Calu3 (cell line): ENCODE measurements around the gene ATP9A. TPM values are rescaled to one million over a fixed set of nuclear protein-coding genes. Genes with fewer than 3 reads are reported as not detected.

Source experiments
- BruUV-seq: library from RNA; stranded (reverse); fragments of 400-500 nt; replicated peaks from 2 replicates; lab custom pipeline; 2021; lab: Mats Ljungman, UMichigan
- CTCF ChIA-PET: fragments of 300-600 bp; sonication (Branson Sonifier 250); formaldehyde crosslinking; loops from one replicate; lab custom pipeline; 2022; ENCODE audit warnings: antibody characterized with exemption; lab: Charles Lee
- DNase-seq: peaks from one replicate; pipeline ENCODE4 v3.0.0; 2022
- H3K27ac Mint-ChIP-seq: one replicate; pipeline ENCODE4 v1.8.0; 2022; ENCODE audit warnings: mixed read lengths; ENCODE audit not compliant: unreplicated experiment
- H3K27me3 Mint-ChIP-seq: one replicate; pipeline ENCODE4 v1.8.0; 2022; ENCODE audit warnings: mixed read lengths; ENCODE audit not compliant: unreplicated experiment
- H3K36me3 Mint-ChIP-seq: one replicate; pipeline ENCODE4 v1.8.0; 2022; ENCODE audit warnings: mild to moderate bottlenecking, moderate library complexity, mixed read lengths; ENCODE audit not compliant: insufficient read depth, unreplicated experiment
- H3K4me1 Mint-ChIP-seq: one replicate; pipeline ENCODE4 v1.8.0; 2022; ENCODE audit warnings: mild to moderate bottlenecking, low read depth, mixed read lengths; ENCODE audit not compliant: unreplicated experiment
- H3K4me3 Mint-ChIP-seq: one replicate; pipeline ENCODE4 v1.8.0; 2022; ENCODE audit warnings: mild to moderate bottlenecking, low read depth, moderate library complexity, mixed read lengths; ENCODE audit not compliant: unreplicated experiment
- H3K9me3 Mint-ChIP-seq: one replicate; pipeline ENCODE4 v1.8.0; 2022; ENCODE audit warnings: low read depth, mixed read lengths; ENCODE audit not compliant: unreplicated experiment
- CTCF ChIP-seq: fragments of 200-600 bp; IDR thresholded peaks from one replicate; pipeline ENCODE4 v1.8.0; 2022; ENCODE audit warnings: antibody characterized with exemption; ENCODE audit not compliant: unreplicated experiment
- intact Hi-C: fragments of 100-400 bp; cut with micrococcal nuclease; formaldehyde crosslinking; loops from one replicate; pipeline ENCODE4 v1.10.0; 2022; ENCODE audit not compliant: unreplicated experiment
- total RNA-seq: library from RNA; stranded (reverse); gene quantifications from 2 replicates; pipeline ENCODE4 v1.2.3, GENCODE V29; 2022

Gene ATP9A
- total RNA-seq, 1 experiment from 2014 or later: 98.5 TPM

GRCh38 chr20:51667002-51667408 is 101.2 kb downstream of the ATP9A start:
- no peak overlapping the region for H3K4me3 Mint-ChIP-seq
- no TSS peak for BruUV-seq
- CTCF ChIA-PET: interaction anchor here (0.6 kb wide), 1 partner anchor 8 kb away, joined by 4 read pairs; no protein-coding TSS in a partner anchor
- TF ChIP-seq CTCF: no peak
- peaks cover 29% of the 10 kb centered on the region for H3K36me3 Mint-ChIP-seq
- no peak for DNase-seq
- intact Hi-C loops: no loop called here
- no peaks in the 10 kb centered on the region for H3K9me3 Mint-ChIP-seq
- H3K27me3 Mint-ChIP-seq: no peaks in the 10 kb centered on the region
- peaks cover 2% of the 10 kb centered on the region for H3K4me1 Mint-ChIP-seq
- no peak overlapping the region for H3K27ac Mint-ChIP-seq

GRCh38 chr20:51666126-51666525 is 102.1 kb downstream of the ATP9A start:
- no peaks in the 10 kb centered on the region for H3K9me3 Mint-ChIP-seq
- no peak for DNase-seq
- H3K4me3 Mint-ChIP-seq: no peak overlapping the region
- CTCF ChIA-PET: interaction anchor here (0.7 kb wide), 1 partner anchor 1253 kb away, joined by 4 read pairs; no protein-coding TSS in a partner anchor
- no peak overlapping the region for H3K27ac Mint-ChIP-seq
- no TSS peak for BruUV-seq
- no peak for TF ChIP-seq CTCF
- peaks cover 11% of the 10 kb centered on the region for H3K4me1 Mint-ChIP-seq
- no peaks in the 10 kb centered on the region for H3K27me3 Mint-ChIP-seq
- H3K36me3 Mint-ChIP-seq: peaks cover 32% of the 10 kb centered on the region
- intact Hi-C loops: no loop called here

DNA sequence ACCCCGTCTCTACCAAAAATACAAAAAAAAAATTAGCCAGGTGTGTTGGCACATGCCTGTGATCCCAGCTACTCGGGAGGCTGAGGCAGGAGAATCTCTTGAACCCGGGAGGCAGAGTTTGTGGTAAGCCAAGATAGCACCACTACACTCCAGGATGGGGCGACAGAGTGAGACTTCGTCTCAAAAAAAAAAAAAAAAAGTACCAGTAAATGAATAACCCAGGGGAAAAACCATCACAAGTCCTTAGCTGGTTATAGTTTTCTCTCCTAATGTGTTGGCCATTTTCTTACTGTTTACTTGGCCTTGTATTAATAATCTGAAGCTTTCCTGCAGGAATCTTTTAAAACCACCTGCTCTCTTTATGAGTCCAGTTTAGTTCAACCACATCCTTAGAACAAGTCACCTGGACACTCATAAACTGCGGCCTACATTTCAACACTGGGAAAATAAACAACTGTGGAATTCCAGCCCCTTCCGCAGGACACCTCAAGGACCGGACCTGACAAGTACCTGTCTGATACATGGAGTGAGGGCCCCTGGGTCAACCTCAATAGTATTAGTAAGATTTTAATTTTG is 102.6 kb downstream of the ATP9A start:
- intact Hi-C loops: no loop called here
- Mint-ChIP-seq H3K27me3 (no peaks in the 10 kb centered on the region), H3K9me3 (no peaks in the 10 kb centered on the region), H3K4me1 (peaks cover 11% of the 10 kb centered on the region), H3K27ac (no peak overlapping the region), H3K36me3 (peaks cover 31% of the 10 kb centered on the region), H3K4me3 (no peak overlapping the region)
- DNase-seq: no peak
- TF ChIP-seq CTCF: no peak
- CTCF ChIA-PET: interaction anchor here (0.6 to 0.7 kb wide), 2 partner anchors 766 to 1252 kb away, joined by 3 to 4 read pairs; no protein-coding TSS in a partner anchor
- BruUV-seq: no TSS peak

GRCh38 chr20:51661609-51662178 is 106.5 kb downstream of the ATP9A start:
- DNase-seq: peak; percentile 18
- Mint-ChIP-seq H3K9me3 (no peaks in the 10 kb centered on the region), H3K4me1 (peaks cover 11% of the 10 kb centered on the region), H3K36me3 (peaks cover 12% of the 10 kb centered on the region), H3K27me3 (no peaks in the 10 kb centered on the region), H3K4me3 (no peak overlapping the region), H3K27ac (no peak overlapping the region)
- CTCF ChIA-PET: interaction anchor here (0.6 to 1.4 kb wide), 10 partner anchors 11 to 399 kb away, joined by 3 to 5 read pairs (median 4); no protein-coding TSS in a partner anchor
- BruUV-seq: no TSS peak
- intact Hi-C loops: no loop called here
- TF ChIP-seq CTCF: no peak
